ENCODE data around the gene TNFAIP8L3. TPM values are rescaled to one million over a fixed set of nuclear protein-coding genes. Genes with fewer than 3 reads are reported as not detected.
"Not testable (repeated sequence)": the region's sequence is repeated elsewhere in the genome, so short reads cannot be mapped to it uniquely, and the experiment has no call there.

The TNFAIP8L3 gene
- total RNA-seq, 1 experiment from 2014 or later: 0.04 TPM

GRCh38 chr15:51038974-51039319, 55.8 kb downstream of the TNFAIP8L3 start:
- no peak overlapping the region for H3K4me3 ChIP-seq
- H3K27me3 ChIP-seq: no peaks in the 10 kb centered on the region
- H3K36me3 ChIP-seq: no peaks in the 10 kb centered on the region
- H3K4me1 ChIP-seq: no peaks in the 10 kb centered on the region
- H3K27ac ChIP-seq: no peak overlapping the region
- H3K9me3 ChIP-seq (replicated peaks): no peaks in the 10 kb centered on the region
- DNase-seq: no peak

- Histone ChIP-seq H3K9me3 (replicated peaks) (no peaks in the 10 kb centered on the region), H3K4me3 (peak overlapping the region; percentile 50; the same call in 1 of the 2 replicates), H3K36me3 (no peaks in the 10 kb centered on the region), H3K27me3 (no peaks in the 10 kb centered on the region), H3K27ac (no peak overlapping the region), H3K4me1 (no peaks in the 10 kb centered on the region)
- no peak for DNase-seq
Measured at GRCh38 chr15:51038162-51038973, 56.3 kb downstream of the TNFAIP8L3 start.

- H3K36me3 ChIP-seq; H3K27ac ChIP-seq; H3K27me3 ChIP-seq; H3K9me3 ChIP-seq (replicated peaks); DNase-seq; H3K4me1 ChIP-seq: not testable (repeated sequence)
- H3K4me3 ChIP-seq: peak overlapping the region; percentile 50
Measured at GRCh38 chr15:51037474-51037873, 57.2 kb downstream of the TNFAIP8L3 start.

DNA sequence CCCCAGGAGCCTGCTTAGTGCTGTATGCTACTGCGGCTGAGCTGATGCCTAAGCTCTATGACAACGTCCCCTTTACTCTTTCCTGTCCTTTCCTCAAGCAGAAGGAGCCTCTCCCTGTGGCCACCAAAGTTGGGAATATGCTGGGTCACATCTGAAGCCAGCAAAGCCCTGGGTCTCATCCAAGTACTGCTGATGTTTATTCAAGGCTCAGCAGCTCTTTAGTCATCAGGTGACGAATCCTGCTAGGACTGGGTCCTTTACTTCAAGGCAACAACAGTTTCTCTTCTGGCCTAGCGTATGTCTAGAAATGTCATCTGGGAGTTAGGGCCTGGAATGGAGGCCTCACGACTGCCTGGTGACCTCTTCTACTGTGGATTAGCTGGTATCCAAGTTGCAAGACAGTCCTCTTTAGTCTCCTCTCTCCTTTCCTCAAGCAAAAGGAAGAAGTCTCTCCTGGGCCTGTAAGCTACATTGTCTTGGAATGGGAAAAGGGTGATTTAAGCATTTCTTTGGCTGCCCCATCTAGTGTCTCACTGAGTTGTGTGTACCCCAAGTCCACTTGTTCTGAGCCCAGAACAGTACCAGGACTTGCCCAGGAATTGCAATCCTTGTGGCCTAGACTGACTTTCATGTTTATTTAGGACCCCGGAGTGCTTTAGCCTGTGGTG, 63.9 kb downstream of the TNFAIP8L3 start:
- DNase-seq: no peak
- H3K36me3 ChIP-seq: no peaks in the 10 kb centered on the region
- no peak overlapping the region for H3K27ac ChIP-seq
- no peaks in the 10 kb centered on the region for H3K27me3 ChIP-seq
- H3K4me1 ChIP-seq: no peaks in the 10 kb centered on the region
- H3K4me3 ChIP-seq: no peak overlapping the region
- H3K9me3 ChIP-seq (replicated peaks): no peaks in the 10 kb centered on the region

DNA sequence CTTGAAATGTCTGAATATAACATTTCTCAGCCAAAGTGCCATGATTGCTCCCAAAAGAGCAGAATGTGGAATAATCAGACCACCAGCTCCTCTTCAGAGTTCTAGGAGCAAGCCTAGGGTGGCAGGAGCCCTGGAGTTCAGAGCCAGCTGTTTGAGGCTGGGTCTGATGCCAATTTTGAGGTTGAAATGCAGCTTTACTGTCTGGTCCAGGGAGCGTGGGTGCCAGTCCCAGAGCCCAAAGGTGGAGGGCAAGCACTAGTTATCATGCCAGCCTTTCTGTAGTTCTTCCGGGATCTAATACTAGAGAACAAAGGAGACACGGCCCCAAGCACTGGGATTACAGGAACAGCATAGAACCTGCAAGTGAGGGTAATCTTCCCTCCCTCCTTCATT, 69.3 kb downstream of the TNFAIP8L3 start:
- Histone ChIP-seq H3K36me3 (no peaks in the 10 kb centered on the region), H3K9me3 (replicated peaks) (no peaks in the 10 kb centered on the region), H3K4me1 (no peaks in the 10 kb centered on the region), H3K4me3 (no peak overlapping the region), H3K27me3 (no peaks in the 10 kb centered on the region), H3K27ac (no peak overlapping the region)
- DNase-seq: no peak

- Histone ChIP-seq H3K27me3 (no peaks in the 10 kb centered on the region), H3K36me3 (no peaks in the 10 kb centered on the region), H3K4me1 (no peaks in the 10 kb centered on the region), H3K27ac (no peak overlapping the region), H3K9me3 (replicated peaks) (no peaks in the 10 kb centered on the region), H3K4me3 (no peak overlapping the region)
- DNase-seq: no peak
Measured at GRCh38 chr15:51024735-51025453, 69.8 kb downstream of the TNFAIP8L3 start.

- no peaks in the 10 kb centered on the region for H3K36me3 ChIP-seq
- no peak overlapping the region for H3K27ac ChIP-seq
- no peaks in the 10 kb centered on the region for H3K27me3 ChIP-seq
- no peak overlapping the region for H3K4me3 ChIP-seq
- DNase-seq: no peak
- H3K9me3 ChIP-seq (replicated peaks): no peaks in the 10 kb centered on the region
- no peaks in the 10 kb centered on the region for H3K4me1 ChIP-seq
Measured at GRCh38 chr15:51023499-51023898, 71.2 kb downstream of the TNFAIP8L3 start.

GRCh38 chr15:51022206-51022605, 72.5 kb downstream of the TNFAIP8L3 start:
- no peaks in the 10 kb centered on the region for H3K36me3 ChIP-seq
- no peaks in the 10 kb centered on the region for H3K9me3 ChIP-seq (replicated peaks)
- no peak overlapping the region for H3K27ac ChIP-seq
- DNase-seq: no peak
- no peaks in the 10 kb centered on the region for H3K4me1 ChIP-seq
- H3K27me3 ChIP-seq: no peaks in the 10 kb centered on the region
- no peak overlapping the region for H3K4me3 ChIP-seq

DNA sequence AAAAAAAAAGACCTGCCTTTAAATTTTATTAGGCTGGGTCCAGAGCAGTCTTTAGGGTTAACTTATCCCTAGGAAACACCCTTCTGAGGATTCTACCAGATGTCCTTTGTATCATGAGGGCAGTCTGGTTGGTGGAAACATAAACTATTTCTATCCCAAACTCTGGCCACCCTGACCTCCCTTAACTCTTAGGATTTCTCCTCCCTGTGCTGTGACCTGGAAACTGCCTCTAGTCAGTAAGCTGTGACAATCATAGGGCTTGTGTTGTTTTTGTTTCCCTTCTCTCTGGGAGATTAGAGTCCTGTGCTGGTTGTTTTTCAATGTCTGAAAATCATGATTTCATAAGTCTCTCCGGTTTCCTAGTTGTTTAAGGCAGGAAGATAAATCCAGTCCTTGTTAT, 78.1 kb downstream of the TNFAIP8L3 start:
- DNase-seq: no peak
- H3K4me3 ChIP-seq: no peak overlapping the region
- no peak overlapping the region for H3K27ac ChIP-seq
- H3K36me3 ChIP-seq: no peaks in the 10 kb centered on the region
- no peaks in the 10 kb centered on the region for H3K27me3 ChIP-seq
- H3K4me1 ChIP-seq: no peaks in the 10 kb centered on the region
- H3K9me3 ChIP-seq (replicated peaks): no peaks in the 10 kb centered on the region

DNA sequence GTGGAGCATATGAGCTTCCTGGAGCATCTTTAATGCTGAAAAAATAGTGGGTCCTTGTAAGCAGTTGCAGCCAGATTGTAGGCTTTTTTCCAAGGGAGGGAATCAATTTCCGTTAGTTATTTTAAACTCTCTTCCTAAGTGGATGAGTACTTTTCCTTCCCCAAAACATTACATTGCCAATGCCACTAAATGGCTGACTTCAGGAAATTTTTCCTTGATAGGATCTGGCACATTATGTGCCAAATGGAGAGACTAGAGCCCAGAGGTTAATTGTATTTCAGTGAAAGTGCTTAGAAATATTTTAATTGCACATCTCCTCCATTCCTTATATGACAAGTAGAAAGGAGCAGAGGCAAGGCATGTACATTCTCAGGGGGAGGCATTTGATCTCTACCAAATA, 83.5 kb downstream of the TNFAIP8L3 start:
- DNase-seq: no peak
- no peaks in the 10 kb centered on the region for H3K4me1 ChIP-seq
- H3K27ac ChIP-seq: no peak overlapping the region

DNA sequence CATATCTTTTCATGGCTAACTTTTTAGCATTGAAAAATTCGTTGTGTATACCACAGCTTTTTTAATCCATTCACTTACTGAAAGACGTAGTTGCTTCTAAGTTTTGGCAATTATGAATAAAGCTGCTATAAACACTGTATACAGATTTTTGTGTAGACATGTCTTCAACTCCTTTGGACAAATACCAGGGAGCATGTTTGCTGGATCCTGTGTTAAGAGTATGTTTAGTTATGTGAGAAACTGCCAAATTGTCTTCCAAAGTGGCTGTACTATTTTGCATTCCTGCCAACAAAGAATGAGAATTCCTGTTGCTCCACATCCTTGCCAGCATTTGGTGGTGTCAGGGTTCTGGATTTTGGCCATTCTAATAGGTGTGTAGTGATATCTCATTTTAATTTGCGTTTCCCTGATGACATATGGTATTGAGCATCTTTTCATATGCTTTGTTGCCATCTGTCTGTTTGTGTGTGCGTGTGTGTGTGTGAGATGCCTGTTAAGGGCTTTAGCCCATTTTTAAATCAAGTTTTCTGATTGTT, 87.5 kb downstream of the TNFAIP8L3 start:
- Histone ChIP-seq H3K36me3 (no peaks in the 10 kb centered on the region), H3K4me3 (no peak overlapping the region), H3K9me3 (replicated peaks) (no peaks in the 10 kb centered on the region)

More for the DNA sequence above, 83.5 kb downstream of the TNFAIP8L3 start:
- no peaks in the 10 kb centered on the region for H3K36me3 ChIP-seq
- H3K9me3 ChIP-seq (replicated peaks): no peaks in the 10 kb centered on the region
- H3K27me3 ChIP-seq: no peaks in the 10 kb centered on the region
- no peak overlapping the region for H3K4me3 ChIP-seq

More for the DNA sequence above, 87.5 kb downstream of the TNFAIP8L3 start:
- Histone ChIP-seq H3K27me3 (no peaks in the 10 kb centered on the region), H3K27ac (no peak overlapping the region), H3K4me1 (no peaks in the 10 kb centered on the region)
- no peak for DNase-seq

Other genes with a start within 250 kb of the TNFAIP8L3 start
- 9.8 and 11.4 TPM in 2 replicates for gene AP4E1, start 186.2 kb downstream of the TNFAIP8L3 start, total RNA-seq (2014; rRNA removed; shearing (Covaris generic))
- gene CYP19A1, start 243.7 kb upstream of the TNFAIP8L3 start, total RNA-seq (2014; rRNA removed; shearing (Covaris generic)): not detected in 2 replicates
- gene GLDN, start 246.7 kb upstream of the TNFAIP8L3 start, total RNA-seq (2014; rRNA removed; shearing (Covaris generic)): 0.18 and 0.43 TPM in 2 replicates